ENCODE results near the gene UBAC1. TPM values are rescaled to one million over a fixed set of nuclear protein-coding genes. Genes with fewer than 3 reads are reported as not detected.

Gene UBAC1
- total and polyA plus RNA-seq, 4 donors, result 16.2 to 115 (median 16.4) TPM

GRCh38 chr9:135969064-135969683 lies 8.0 kb upstream of the UBAC1 start:
- peak; percentile 96 for TF ChIP-seq NR2F2 (IDR thresholded peaks at IDR 0.05)
- TF ChIP-seq, protein P1, sequence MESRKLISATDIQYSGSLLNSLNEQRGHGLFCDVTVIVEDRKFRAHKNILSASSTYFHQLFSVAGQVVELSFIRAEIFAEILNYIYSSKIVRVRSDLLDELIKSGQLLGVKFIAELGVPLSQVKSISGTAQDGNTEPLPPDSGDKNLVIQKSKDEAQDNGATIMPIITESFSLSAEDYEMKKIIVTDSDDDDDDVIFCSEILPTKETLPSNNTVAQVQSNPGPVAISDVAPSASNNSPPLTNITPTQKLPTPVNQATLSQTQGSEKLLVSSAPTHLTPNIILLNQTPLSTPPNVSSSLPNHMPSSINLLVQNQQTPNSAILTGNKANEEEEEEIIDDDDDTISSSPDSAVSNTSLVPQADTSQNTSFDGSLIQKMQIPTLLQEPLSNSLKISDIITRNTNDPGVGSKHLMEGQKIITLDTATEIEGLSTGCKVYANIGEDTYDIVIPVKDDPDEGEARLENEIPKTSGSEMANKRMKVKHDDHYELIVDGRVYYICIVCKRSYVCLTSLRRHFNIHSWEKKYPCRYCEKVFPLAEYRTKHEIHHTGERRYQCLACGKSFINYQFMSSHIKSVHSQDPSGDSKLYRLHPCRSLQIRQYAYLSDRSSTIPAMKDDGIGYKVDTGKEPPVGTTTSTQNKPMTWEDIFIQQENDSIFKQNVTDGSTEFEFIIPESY (IDR thresholded peaks at IDR 0.05), result no peak
- peak in 1 of 2 donors; percentile 10 for TF ChIP-seq RXRA (IDR thresholded peaks at IDR 0.05)
- TF ChIP-seq HNF4G (IDR thresholded peaks at IDR 0.05), result no peak
- peak; percentile 19 for TF ChIP-seq YY1 (IDR thresholded peaks at IDR 0.05)
- H3K9me3 ChIP-seq (ENCODE audit: control insufficient read depth in 4 of 4, low read length in 3 of 4), result no peaks in the 10 kb centered on the region
- DNase-seq (ENCODE audit: low spot score), result no peak
- H3K4me1 ChIP-seq (ENCODE audit: control insufficient read depth in 4 of 4, insufficient read depth in 4 of 4, low read length in 3 of 4), result peaks cover 0 to 13% (median 6%) of the 10 kb centered on the region in 4 donors
- WGBS, result 58% methylated on average over 12 of the region's 12 CpGs
- peak overlapping the region; percentile 33 to 72 for H3K27ac ChIP-seq (ENCODE audit: low read depth in 1 of 2, low read length in 2 of 2)
- no peak overlapping the region for H3K4me3 ChIP-seq (ENCODE audit: low read depth in 1 of 3, low read length in 3 of 3)
- H3K36me3 ChIP-seq (ENCODE audit: control insufficient read depth in 4 of 4, insufficient read depth in 3 of 4, low read depth in 1 of 4, low read length in 3 of 4), result no peaks in the 10 kb centered on the region
- no peaks in the 10 kb centered on the region for H3K27me3 ChIP-seq (ENCODE audit: control insufficient read depth in 4 of 4, insufficient read depth in 4 of 4, low read length in 3 of 4)
- no peak overlapping the region for H3K9ac ChIP-seq (ENCODE audit: low read depth in 1 of 2, low read length in 2 of 2)

DNA sequence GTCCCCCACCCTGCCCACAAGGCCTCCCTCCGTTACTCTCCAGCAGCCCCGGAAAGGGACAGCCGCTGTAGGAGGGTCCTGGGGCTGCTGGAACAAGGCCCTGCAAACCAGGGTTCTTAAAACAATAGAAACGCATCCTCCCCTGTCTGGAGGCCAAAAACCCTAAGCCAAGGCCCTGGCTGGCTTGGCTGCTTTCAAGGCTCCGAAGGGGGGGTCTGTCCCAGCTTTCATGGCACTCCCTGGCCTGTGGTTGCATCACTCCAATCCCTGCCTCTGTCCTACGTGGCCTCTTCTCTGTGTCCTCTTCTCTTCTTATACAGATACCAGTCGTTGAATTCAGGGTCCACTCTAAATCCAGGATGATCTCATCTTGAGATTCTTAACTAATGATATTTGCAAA lies 7.4 kb upstream of the UBAC1 start:
- 67% methylated on average over 7 of the region's 7 CpGs for WGBS

More for the DNA sequence above, 7.4 kb upstream of the UBAC1 start:
- Histone ChIP-seq H3K36me3 (ENCODE audit: control insufficient read depth in 4 of 4, insufficient read depth in 3 of 4, low read depth in 1 of 4, low read length in 3 of 4) (no peaks in the 10 kb centered on the region), H3K9ac (ENCODE audit: low read depth in 1 of 2, low read length in 2 of 2) (no peak overlapping the region), H3K4me3 (ENCODE audit: low read depth in 1 of 3, low read length in 3 of 3) (no peak overlapping the region), H3K27ac (ENCODE audit: low read depth in 1 of 2, low read length in 2 of 2) (peak overlapping the region; percentile 29 to 72), H3K9me3 (ENCODE audit: control insufficient read depth in 4 of 4, low read length in 3 of 4) (no peaks in the 10 kb centered on the region), H3K27me3 (ENCODE audit: control insufficient read depth in 4 of 4, insufficient read depth in 4 of 4, low read length in 3 of 4) (no peaks in the 10 kb centered on the region), H3K4me1 (ENCODE audit: control insufficient read depth in 4 of 4, insufficient read depth in 4 of 4, low read length in 3 of 4) (peaks cover 0 to 13% (median 6%) of the 10 kb centered on the region in 4 donors)
- TF ChIP-seq NR2F2 (IDR thresholded peaks at IDR 0.05) (no peak), HNF4A (conservative IDR thresholded peaks at IDR 0.05) (no peak), JUND (IDR thresholded peaks at IDR 0.05) (no peak), FOXA2 (IDR thresholded peaks at IDR 0.05) (no peak), YY1 (IDR thresholded peaks at IDR 0.05) (no peak), RXRA (IDR thresholded peaks at IDR 0.05) (no peak), GABPA (IDR thresholded peaks at IDR 0.05 in 1 of 2, conservative IDR thresholded peaks at IDR 0.05 in 1 of 2) (no peak), MAX (IDR thresholded peaks at IDR 0.05) (no peak), EGR1 (IDR thresholded peaks at IDR 0.05; ENCODE audit: low read depth in 2 of 2) (no peak), RAD21 (IDR thresholded peaks at IDR 0.05) (no peak), HNF4G (IDR thresholded peaks at IDR 0.05) (no peak)
- TF ChIP-seq, protein P2, sequence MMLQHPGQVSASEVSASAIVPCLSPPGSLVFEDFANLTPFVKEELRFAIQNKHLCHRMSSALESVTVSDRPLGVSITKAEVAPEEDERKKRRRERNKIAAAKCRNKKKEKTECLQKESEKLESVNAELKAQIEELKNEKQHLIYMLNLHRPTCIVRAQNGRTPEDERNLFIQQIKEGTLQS (IDR thresholded peaks at IDR 0.05), result no peak
- TF ChIP-seq, protein P1 (IDR thresholded peaks at IDR 0.05), result no peak
- TF ChIP-seq, protein P3, sequence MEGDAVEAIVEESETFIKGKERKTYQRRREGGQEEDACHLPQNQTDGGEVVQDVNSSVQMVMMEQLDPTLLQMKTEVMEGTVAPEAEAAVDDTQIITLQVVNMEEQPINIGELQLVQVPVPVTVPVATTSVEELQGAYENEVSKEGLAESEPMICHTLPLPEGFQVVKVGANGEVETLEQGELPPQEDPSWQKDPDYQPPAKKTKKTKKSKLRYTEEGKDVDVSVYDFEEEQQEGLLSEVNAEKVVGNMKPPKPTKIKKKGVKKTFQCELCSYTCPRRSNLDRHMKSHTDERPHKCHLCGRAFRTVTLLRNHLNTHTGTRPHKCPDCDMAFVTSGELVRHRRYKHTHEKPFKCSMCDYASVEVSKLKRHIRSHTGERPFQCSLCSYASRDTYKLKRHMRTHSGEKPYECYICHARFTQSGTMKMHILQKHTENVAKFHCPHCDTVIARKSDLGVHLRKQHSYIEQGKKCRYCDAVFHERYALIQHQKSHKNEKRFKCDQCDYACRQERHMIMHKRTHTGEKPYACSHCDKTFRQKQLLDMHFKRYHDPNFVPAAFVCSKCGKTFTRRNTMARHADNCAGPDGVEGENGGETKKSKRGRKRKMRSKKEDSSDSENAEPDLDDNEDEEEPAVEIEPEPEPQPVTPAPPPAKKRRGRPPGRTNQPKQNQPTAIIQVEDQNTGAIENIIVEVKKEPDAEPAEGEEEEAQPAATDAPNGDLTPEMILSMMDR (IDR thresholded peaks at IDR 0.05; ENCODE audit: low read depth, low read length, missing input control), result no peak
- DNase-seq (ENCODE audit: low spot score), result no peak

Data from liver (tissue), 9 donors.